BJ (cell line): ENCODE measurements around the gene LIN7C. TPM values are rescaled to one million over a fixed set of nuclear protein-coding genes. Genes with fewer than 3 reads are reported as not detected.

Experiments used
- CTCF ChIA-PET: fragments of 350-600 bp; formaldehyde crosslinking; extraction: SDS; loops from one replicate; lab custom pipeline; 2021; ENCODE audit warnings: antibody characterized with exemption, inconsistent platforms; lab: Yijun Ruan, JAX
- POLR2A ChIA-PET: fragments of 300-600 bp; sonication (Branson Sonifier 250); formaldehyde crosslinking; extraction: SDS; loops from one replicate; lab custom pipeline; 2021; ENCODE audit warnings: antibody characterized with exemption; lab: Charles Lee
- DNase-seq: peaks from one replicate; pipeline ENCODE4 v3.0.0-alpha.2; 2011; ENCODE audit warnings: low read depth
- H3K27me3 ChIP-seq: 2 replicates; pipeline ENCODE4 v1.6.0; 2011; ENCODE audit warnings: low read length; ENCODE audit not compliant: control insufficient read depth, insufficient read depth
- H3K36me3 ChIP-seq: 2 replicates; pipeline ENCODE4 v1.5.1; 2011; ENCODE audit warnings: low read length; ENCODE audit not compliant: control insufficient read depth, insufficient read depth
- H3K4me3 ChIP-seq: 2 replicates; pipeline ENCODE4 v1.5.1; 2011; ENCODE audit warnings: low read depth, mild to moderate bottlenecking, control low read depth, low read length
- polyA plus RNA-seq: library from polyadenylated mRNA; depleted of rRNA; stranded (reverse); fragments of >200 nt; gene quantifications from 2 replicates; pipeline ENCODE4 v1.2.3, GENCODE V29; 2011
- TF ChIP-seq, protein P1 (sequence below): IDR thresholded peaks from 2 replicates; pipeline ENCODE4 v1.5.1; 2011; ENCODE audit warnings: low read depth, mild to moderate bottlenecking, control low read depth, inconsistent platforms, low read length, moderate library complexity; ENCODE audit not compliant: insufficient read depth

Gene LIN7C
- polyA plus RNA-seq, 1 experiment, result 5.8 TPM

DNA sequence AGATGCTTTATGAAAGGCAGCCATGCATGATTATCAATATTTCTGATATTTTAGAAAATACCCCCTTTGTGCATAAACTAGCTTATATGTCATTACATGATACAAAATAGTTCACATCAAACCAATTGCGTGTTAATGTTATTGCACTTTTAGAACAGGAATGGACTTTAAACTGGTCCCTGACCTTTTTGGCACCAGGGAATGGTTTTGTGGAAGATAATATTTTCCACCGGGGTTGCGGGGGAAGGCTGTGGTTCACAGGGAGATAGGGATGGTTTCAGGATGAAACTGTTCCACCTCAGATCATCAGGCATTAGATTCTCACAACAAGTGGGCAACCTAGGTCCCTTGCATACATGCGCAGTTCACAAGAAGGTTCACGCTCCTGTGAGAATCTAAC lies 17.5 kb downstream of the LIN7C start:
- no peak for DNase-seq
- TF ChIP-seq, protein P1, sequence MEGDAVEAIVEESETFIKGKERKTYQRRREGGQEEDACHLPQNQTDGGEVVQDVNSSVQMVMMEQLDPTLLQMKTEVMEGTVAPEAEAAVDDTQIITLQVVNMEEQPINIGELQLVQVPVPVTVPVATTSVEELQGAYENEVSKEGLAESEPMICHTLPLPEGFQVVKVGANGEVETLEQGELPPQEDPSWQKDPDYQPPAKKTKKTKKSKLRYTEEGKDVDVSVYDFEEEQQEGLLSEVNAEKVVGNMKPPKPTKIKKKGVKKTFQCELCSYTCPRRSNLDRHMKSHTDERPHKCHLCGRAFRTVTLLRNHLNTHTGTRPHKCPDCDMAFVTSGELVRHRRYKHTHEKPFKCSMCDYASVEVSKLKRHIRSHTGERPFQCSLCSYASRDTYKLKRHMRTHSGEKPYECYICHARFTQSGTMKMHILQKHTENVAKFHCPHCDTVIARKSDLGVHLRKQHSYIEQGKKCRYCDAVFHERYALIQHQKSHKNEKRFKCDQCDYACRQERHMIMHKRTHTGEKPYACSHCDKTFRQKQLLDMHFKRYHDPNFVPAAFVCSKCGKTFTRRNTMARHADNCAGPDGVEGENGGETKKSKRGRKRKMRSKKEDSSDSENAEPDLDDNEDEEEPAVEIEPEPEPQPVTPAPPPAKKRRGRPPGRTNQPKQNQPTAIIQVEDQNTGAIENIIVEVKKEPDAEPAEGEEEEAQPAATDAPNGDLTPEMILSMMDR, result no peak
- POLR2A ChIA-PET, result no interaction called here

DNA sequence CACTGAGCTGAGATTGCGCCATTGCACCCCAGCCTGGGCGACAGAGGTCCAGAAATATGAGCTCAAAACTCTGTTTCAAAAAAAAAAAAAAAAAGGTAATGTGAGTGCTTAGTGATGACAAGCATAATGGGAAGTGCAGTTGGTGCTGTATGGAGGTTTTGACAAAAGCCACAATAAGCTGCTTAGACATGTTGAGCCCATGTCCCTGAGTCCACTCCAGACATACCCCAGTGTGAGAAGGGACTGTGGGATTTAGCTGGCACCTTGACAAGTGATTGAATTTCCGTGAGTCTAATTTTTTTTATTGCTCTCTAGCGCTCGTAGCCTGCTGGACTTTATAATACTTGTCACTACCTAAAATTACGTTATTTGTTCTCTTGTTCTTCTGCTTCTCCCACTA lies 18.9 kb downstream of the LIN7C start:
- CTCF ChIA-PET, result interaction anchor here (0.7 to 8.5 kb wide), 6 partner anchors 10 to 302 kb away, joined by 3 to 92 read pairs (median 12); no protein-coding TSS in a partner anchor
- POLR2A ChIA-PET, result no interaction called here
- DNase-seq, result no peak
- TF ChIP-seq, protein P1, result no peak
- Histone ChIP-seq H3K36me3 (peaks cover 7% of the 10 kb centered on the region), H3K27me3 (no peaks in the 10 kb centered on the region), H3K4me3 (no peak overlapping the region)

More for the DNA sequence above, 17.5 kb downstream of the LIN7C start:
- peaks cover 8% of the 10 kb centered on the region for H3K36me3 ChIP-seq
- CTCF ChIA-PET, result interaction anchor here (1.4 to 8.5 kb wide), 3 partner anchors 8 to 304 kb away, joined by 3 to 92 read pairs (median 5); no protein-coding TSS in a partner anchor
- no peaks in the 10 kb centered on the region for H3K27me3 ChIP-seq
- H3K4me3 ChIP-seq, result no peak overlapping the region

DNA sequence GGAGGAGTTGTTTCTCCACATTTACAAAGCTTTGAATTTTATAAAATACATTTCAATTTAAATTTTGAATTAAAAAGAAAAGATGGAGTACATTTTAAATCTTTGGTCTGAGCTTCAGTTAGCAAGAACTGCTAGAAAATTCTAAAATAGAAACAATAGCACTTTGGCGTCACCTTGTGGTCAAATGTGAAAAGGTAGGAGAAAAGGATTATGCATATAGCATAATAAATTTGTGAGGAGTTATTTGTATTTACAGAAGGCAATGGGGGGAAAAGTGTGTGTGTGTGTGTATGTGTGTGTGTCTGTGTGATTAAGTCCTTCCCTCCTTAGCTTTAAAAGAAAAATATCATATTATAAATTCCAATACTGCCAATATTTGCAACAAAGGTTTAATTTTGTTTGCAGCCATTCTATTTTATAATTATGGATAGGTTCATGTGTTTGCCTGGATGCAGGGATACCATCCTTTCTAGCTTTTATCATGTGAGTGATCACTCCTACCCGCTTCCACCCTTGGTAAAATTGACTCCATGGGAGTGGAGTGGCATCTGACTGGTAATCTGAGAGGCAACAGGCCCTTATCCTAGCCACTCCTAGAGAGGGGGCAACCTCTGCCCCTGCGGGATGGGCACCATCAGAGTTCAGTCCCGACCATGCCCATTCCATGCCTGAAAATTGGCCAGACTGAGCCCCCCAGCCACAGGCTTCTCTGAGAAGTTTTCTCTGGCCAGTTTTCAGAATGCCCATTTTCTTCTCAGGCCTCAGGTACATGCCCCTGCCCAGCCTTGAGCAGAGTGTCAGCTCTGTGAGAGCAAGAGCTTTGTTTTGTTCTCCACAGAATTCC lies 20.4 kb downstream of the LIN7C start:
- POLR2A ChIA-PET, result no interaction called here
- Histone ChIP-seq H3K27me3 (no peaks in the 10 kb centered on the region), H3K36me3 (peaks cover 2% of the 10 kb centered on the region; the same call in 1 of the 2 replicates), H3K4me3 (no peak overlapping the region)
- CTCF ChIA-PET, result interaction anchor here (0.5 to 8.5 kb wide), 39 partner anchors 12 to 1643 kb away, joined by 3 to 92 read pairs (median 4); partner anchors contain the start of genes CCDC34 and LGR4
- TF ChIP-seq, protein P1, result peak; percentile 84
- DNase-seq, result no peak

DNA sequence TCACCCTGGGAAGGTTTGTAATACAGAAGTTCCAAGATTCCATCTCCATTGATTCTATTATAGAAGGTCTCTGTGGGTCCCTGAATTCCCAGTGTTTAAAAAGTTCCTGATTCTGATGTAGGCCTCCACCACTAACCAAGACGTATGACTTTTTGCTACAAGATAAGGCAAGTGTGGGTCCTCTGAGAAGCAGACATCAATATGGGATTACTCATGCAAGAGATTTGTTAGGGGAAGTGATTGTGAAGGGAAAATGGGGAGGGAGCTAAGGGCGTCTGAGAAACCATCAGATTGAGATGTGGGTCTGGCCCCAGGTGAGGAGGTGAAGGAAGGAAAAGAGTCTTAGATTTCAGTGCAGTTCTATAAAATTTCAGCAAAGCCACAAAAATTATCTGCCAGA lies 23.8 kb downstream of the LIN7C start:
- DNase-seq, result no peak
- TF ChIP-seq, protein P1, result no peak
- Histone ChIP-seq H3K36me3 (no peaks in the 10 kb centered on the region), H3K4me3 (no peak overlapping the region), H3K27me3 (no peaks in the 10 kb centered on the region)
- ChIA-PET CTCF (interaction anchor here (5.3 to 8.5 kb wide), 2 partner anchors 15 to 298 kb away, joined by 30 to 92 read pairs; no protein-coding TSS in a partner anchor), POLR2A (no interaction called here)

DNA sequence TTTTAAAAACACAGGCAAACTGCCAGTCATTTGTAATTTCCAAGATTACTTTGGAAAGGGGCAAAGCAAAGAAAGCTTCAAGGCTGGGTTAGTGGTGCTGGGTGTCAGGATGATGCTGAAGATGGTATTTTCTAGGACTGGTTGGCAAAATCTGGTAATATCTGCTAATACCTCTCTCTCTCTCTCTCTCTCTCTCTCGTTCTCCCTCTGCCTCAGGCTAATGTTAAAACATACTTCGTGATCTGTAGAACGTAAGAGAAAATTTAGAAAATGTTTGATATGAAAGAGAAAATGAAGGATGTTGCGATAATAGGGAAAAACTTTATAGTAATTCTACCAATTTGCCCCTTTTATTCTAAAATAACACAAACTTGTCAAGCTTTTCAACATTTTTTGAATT lies 24.6 kb downstream of the LIN7C start:
- TF ChIP-seq, protein P1, result no peak
- Histone ChIP-seq H3K36me3 (no peaks in the 10 kb centered on the region), H3K4me3 (no peak overlapping the region), H3K27me3 (no peaks in the 10 kb centered on the region)
- ChIA-PET POLR2A (no interaction called here), CTCF (no interaction called here)
- no peak for DNase-seq
